Adipocyte (in vitro differentiated cells): ENCODE data around the gene FAM13A.
"Not testable (repeated sequence)": the region's sequence is repeated elsewhere in the genome, so short reads cannot be mapped to it uniquely, and the experiment has no call there.

Experiments
- DNase-seq: peaks from one replicate; pipeline ENCODE4 v3.0.0-alpha.2; 2015; ENCODE audit warnings: low read depth
- H3K27me3 ChIP-seq: replicated peaks from 2 replicates; pipeline ENCODE4 v1.7.0; 2013; ENCODE audit warnings: mild to moderate bottlenecking, low read length, moderate library complexity; ENCODE audit not compliant: control insufficient read depth, insufficient read depth
- H3K36me3 ChIP-seq: 2 replicates; pipeline ENCODE4 v1.7.0; 2013; ENCODE audit warnings: low read length, mild to moderate bottlenecking, moderate library complexity; ENCODE audit not compliant: control insufficient read depth, insufficient read depth, severe bottlenecking
- H3K4me1 ChIP-seq: 2 replicates; pipeline ENCODE4 v1.7.0; 2013; ENCODE audit warnings: mild to moderate bottlenecking, low read length, moderate library complexity; ENCODE audit not compliant: control insufficient read depth, insufficient read depth
- H3K4me3 ChIP-seq: 2 replicates; pipeline ENCODE4 v1.7.0; 2013; ENCODE audit warnings: mild to moderate bottlenecking, low read length, moderate library complexity
- H3K9ac ChIP-seq: 2 replicates; pipeline ENCODE4 v1.7.0; 2013; ENCODE audit warnings: mild to moderate bottlenecking, low read length, moderate library complexity
- H3K9me3 ChIP-seq: 2 replicates; pipeline ENCODE4 v1.7.0; 2013; ENCODE audit warnings: mild to moderate bottlenecking, low read length, moderate library complexity; ENCODE audit not compliant: control insufficient read depth

The FAM13A gene

GRCh38 chr4:88897180-88897579 is 159.8 kb downstream of the FAM13A start:
- no peak overlapping the region for H3K4me3 ChIP-seq
- H3K36me3 ChIP-seq = no peaks in the 10 kb centered on the region
- DNase-seq = no peak
- peaks cover 7% of the 10 kb centered on the region for H3K9me3 ChIP-seq
- no peaks in the 10 kb centered on the region for H3K27me3 ChIP-seq
- no peak overlapping the region for H3K9ac ChIP-seq
- no peaks in the 10 kb centered on the region for H3K4me1 ChIP-seq

DNA sequence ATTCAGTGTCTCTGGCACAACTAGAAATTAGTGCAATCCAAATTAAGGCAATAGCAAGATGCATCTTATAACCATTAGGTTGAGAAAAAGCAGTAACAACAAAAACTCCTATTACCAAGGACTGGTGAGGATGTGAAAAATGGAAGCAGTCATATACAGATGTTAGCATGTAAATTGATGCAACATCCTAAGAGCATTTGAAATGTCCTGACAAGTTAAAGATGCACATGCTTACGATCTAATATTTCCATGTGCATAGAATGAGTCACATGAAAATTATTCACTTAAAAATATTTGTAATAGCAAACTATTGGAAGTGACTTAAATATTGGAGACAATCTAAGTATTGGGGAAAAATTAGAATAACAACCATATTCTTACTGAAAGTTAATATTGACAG is 163.0 kb downstream of the FAM13A start:
- Histone ChIP-seq H3K27me3 (no peaks in the 10 kb centered on the region), H3K9ac (no peak overlapping the region), H3K4me1 (no peaks in the 10 kb centered on the region), H3K9me3 (no peaks in the 10 kb centered on the region), H3K36me3 (no peaks in the 10 kb centered on the region), H3K4me3 (no peak overlapping the region)
- DNase-seq = no peak

DNA sequence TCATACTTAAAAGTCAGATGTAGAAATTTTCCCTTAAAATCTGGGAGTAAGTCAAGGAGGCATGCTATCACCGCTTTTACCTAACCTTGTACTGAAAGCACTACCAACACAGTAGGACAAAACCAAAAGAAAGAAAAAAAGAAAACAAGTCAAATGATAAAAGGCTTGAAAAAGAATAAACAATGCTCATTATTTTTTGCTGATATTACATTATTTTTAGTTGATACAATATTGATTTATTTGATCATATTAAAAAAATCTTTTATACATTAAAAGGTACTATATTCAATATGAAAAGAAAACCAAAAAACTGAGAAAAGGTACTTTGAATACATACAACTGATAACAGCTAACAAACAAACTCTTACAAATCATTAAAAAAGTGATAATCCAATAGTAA is 164.3 kb downstream of the FAM13A start:
- no peak overlapping the region for H3K9ac ChIP-seq
- no peaks in the 10 kb centered on the region for H3K4me1 ChIP-seq
- no peaks in the 10 kb centered on the region for H3K36me3 ChIP-seq
- H3K9me3 ChIP-seq = no peaks in the 10 kb centered on the region
- no peak for DNase-seq
- no peak overlapping the region for H3K4me3 ChIP-seq
- no peaks in the 10 kb centered on the region for H3K27me3 ChIP-seq

- H3K4me3 ChIP-seq = no peak overlapping the region
- H3K9me3 ChIP-seq = no peaks in the 10 kb centered on the region
- DNase-seq = no peak
- no peaks in the 10 kb centered on the region for H3K36me3 ChIP-seq
- no peak overlapping the region for H3K9ac ChIP-seq
- no peaks in the 10 kb centered on the region for H3K4me1 ChIP-seq
- no peaks in the 10 kb centered on the region for H3K27me3 ChIP-seq
Measured at GRCh38 chr4:88891636-88892035, 165.3 kb downstream of the FAM13A start.

- H3K4me3 ChIP-seq, H3K9me3 ChIP-seq, H3K9ac ChIP-seq, H3K36me3 ChIP-seq, H3K27me3 ChIP-seq, H3K4me1 ChIP-seq, DNase-seq: not testable (repeated sequence)
Measured at GRCh38 chr4:88887409-88887808, 169.6 kb downstream of the FAM13A start.

- no peak overlapping the region for H3K4me3 ChIP-seq
- no peaks in the 10 kb centered on the region for H3K4me1 ChIP-seq
- no peak overlapping the region for H3K9ac ChIP-seq
- no peaks in the 10 kb centered on the region for H3K36me3 ChIP-seq
- DNase-seq = no peak
- H3K9me3 ChIP-seq = no peaks in the 10 kb centered on the region
- H3K27me3 ChIP-seq = no peaks in the 10 kb centered on the region
Measured at GRCh38 chr4:88881227-88881569, 175.8 kb downstream of the FAM13A start.

GRCh38 chr4:88880501-88881226 is 176.3 kb downstream of the FAM13A start:
- Histone ChIP-seq H3K9ac (no peak overlapping the region), H3K4me3 (no peak overlapping the region), H3K9me3 (no peaks in the 10 kb centered on the region), H3K27me3 (no peaks in the 10 kb centered on the region), H3K36me3 (no peaks in the 10 kb centered on the region), H3K4me1 (no peaks in the 10 kb centered on the region)
- DNase-seq = no peak

GRCh38 chr4:88879991-88880390 is 177.0 kb downstream of the FAM13A start:
- Histone ChIP-seq H3K36me3 (no peaks in the 10 kb centered on the region), H3K4me1 (no peaks in the 10 kb centered on the region), H3K9me3 (no peaks in the 10 kb centered on the region), H3K4me3 (no peak overlapping the region), H3K9ac (no peak overlapping the region), H3K27me3 (no peaks in the 10 kb centered on the region)
- no peak for DNase-seq

- H3K9ac ChIP-seq = no peak overlapping the region
- no peaks in the 10 kb centered on the region for H3K4me1 ChIP-seq
- H3K4me3 ChIP-seq = no peak overlapping the region
- no peak for DNase-seq
- no peaks in the 10 kb centered on the region for H3K36me3 ChIP-seq
- H3K27me3 ChIP-seq = no peaks in the 10 kb centered on the region
- no peaks in the 10 kb centered on the region for H3K9me3 ChIP-seq
Measured at GRCh38 chr4:88878642-88879041, 178.3 kb downstream of the FAM13A start.

- Histone ChIP-seq H3K4me3 (no peak overlapping the region), H3K27me3 (no peaks in the 10 kb centered on the region), H3K9ac (no peak overlapping the region), H3K4me1 (peaks cover 3% of the 10 kb centered on the region), H3K9me3 (no peaks in the 10 kb centered on the region), H3K36me3 (no peaks in the 10 kb centered on the region)
- DNase-seq = no peak
Measured at GRCh38 chr4:88870428-88870827, 186.6 kb downstream of the FAM13A start.

- peaks cover 7% of the 10 kb centered on the region for H3K4me1 ChIP-seq
- no peaks in the 10 kb centered on the region for H3K27me3 ChIP-seq
- no peak for DNase-seq
- H3K4me3 ChIP-seq = no peak overlapping the region
- H3K36me3 ChIP-seq = no peaks in the 10 kb centered on the region
- H3K9me3 ChIP-seq = no peaks in the 10 kb centered on the region
- H3K9ac ChIP-seq = no peak overlapping the region
Measured at GRCh38 chr4:88868510-88868909, 188.5 kb downstream of the FAM13A start.

- Histone ChIP-seq H3K4me1 (peaks cover 7% of the 10 kb centered on the region), H3K27me3 (no peaks in the 10 kb centered on the region), H3K9ac (no peak overlapping the region), H3K36me3 (no peaks in the 10 kb centered on the region), H3K9me3 (no peaks in the 10 kb centered on the region), H3K4me3 (no peak overlapping the region)
- DNase-seq = no peak
Measured at GRCh38 chr4:88866862-88867550, 190.0 kb downstream of the FAM13A start.
